ENCODE results near the gene ADAMTSL2. TPM values are rescaled to one million over a fixed set of nuclear protein-coding genes. Genes with fewer than 3 reads are reported as not detected.

ADAMTSL2 gene
- total RNA-seq, 2 donors from 2014 or later, result 1.2 to 1.3 TPM

Other genes with a start within 250 kb of the ADAMTSL2 start
- 10 to 100 TPM; 24.1 to 27.8 TPM for gene SURF6, start 198.5 kb upstream of the ADAMTSL2 start, total RNA-seq
- 10 to 100 TPM; 18.8 to 20.3 TPM for gene MED22, start 186.6 kb upstream of the ADAMTSL2 start, total RNA-seq
- 1,000 to 10,000 TPM; 1,331 to 1,405 TPM for gene RPL7A, start 186.5 kb upstream of the ADAMTSL2 start, total RNA-seq
- 10 to 100 TPM; 42.0 to 48.2 TPM for gene SURF1, start 178.2 kb upstream of the ADAMTSL2 start, total RNA-seq
- gene SURF2, start 178.2 kb upstream of the ADAMTSL2 start, total RNA-seq, result 10 to 100 TPM in 1 of 2 donors, 1 to 10 TPM in 1; 9.5 to 10.9 TPM
- gene SURF4, start 158.6 kb upstream of the ADAMTSL2 start, total RNA-seq, result 100 to 1,000 TPM; 150 to 169 TPM
- gene STKLD1, start 158.3 kb upstream of the ADAMTSL2 start, total RNA-seq, result under 1 TPM; 0.36 to 0.95 TPM
- 10 to 100 TPM; 18.4 to 22.5 TPM for gene REXO4, start 116.7 kb upstream of the ADAMTSL2 start, total RNA-seq
- gene ADAMTS13, start 112.3 kb upstream of the ADAMTSL2 start, total RNA-seq, result 1 to 10 TPM; 3.0 to 4.4 TPM
- gene CACFD1, start 74.7 kb upstream of the ADAMTSL2 start, total RNA-seq, result 10 to 100 TPM; 66.1 to 75.4 TPM
- 1 to 10 TPM; 1.6 to 2.9 TPM for gene SLC2A6, start 55.6 kb upstream of the ADAMTSL2 start, total RNA-seq
- not detected for gene MYMK, start 9.7 kb upstream of the ADAMTSL2 start, total RNA-seq
- gene FAM163B, start 74.7 kb downstream of the ADAMTSL2 start, total RNA-seq, result 1 to 10 TPM in 1 of 2 donors, under 1 TPM in 1; 0.27 to 1.2 TPM
- not detected for gene DBH, start 101.7 kb downstream of the ADAMTSL2 start, total RNA-seq
- gene SARDH, start 203.6 kb downstream of the ADAMTSL2 start, total RNA-seq, result under 1 TPM; 0.40 to 0.92 TPM

Measured in left colon (tissue), 2 donors.